H1 (cell line): ENCODE results near the gene ZNF593. TPM values are rescaled to one million over a fixed set of nuclear protein-coding genes. Genes with fewer than 3 reads are reported as not detected.

Experiments
- CTCF ChIP-seq, 3 experiments: IDR thresholded peaks; 1 replicate in 2 of 3; 2 replicates in 1 of 3; pipeline versions ENCODE4 v1.5.1 to v1.6.1; 2011; ENCODE audit warnings: low read length in 3 of 3, mild to moderate bottlenecking in 3 of 3, inconsistent platforms in 2 of 3, low read depth in 1 of 3, moderate library complexity in 1 of 3; ENCODE audit not compliant: insufficient read depth in 1 of 3; ENCODE audit errors: control extremely low read depth in 1 of 3
- POU5F1 ChIP-seq: IDR thresholded peaks from 2 replicates; pipeline ENCODE4 v1.6.1; 2011; ENCODE audit warnings: low read depth, mild to moderate bottlenecking, low read length, moderate library complexity
- RFX5 ChIP-seq: IDR thresholded peaks from 2 replicates; pipeline ENCODE4 v1.6.1; 2011; ENCODE audit warnings: low read depth, low read length, improper control_type of control experiment, borderline replicate concordance
- SIX5 ChIP-seq: IDR thresholded peaks from 2 replicates; pipeline ENCODE4 v1.6.1; 2011; ENCODE audit warnings: mild to moderate bottlenecking, low read depth, low read length
- TBP ChIP-seq: IDR thresholded peaks from 2 replicates; pipeline ENCODE4 v1.6.1; 2011; ENCODE audit warnings: low read depth, low read length, improper control_type of control experiment
- USF2 ChIP-seq: IDR thresholded peaks from 2 replicates; pipeline ENCODE4 v1.6.1; 2011; ENCODE audit warnings: low read length, improper control_type of control experiment
- polyA plus RNA-seq, 7 experiments: library from polyadenylated mRNA; depleted of rRNA in 3 of 7; stranded (reverse) in 5 of 7; unstranded in 2 of 7; fragments of >200 nt in 5 of 7; fragments of 200-250 nt in 2 of 7; gene quantifications; 1 replicate in 5 of 7; 2 replicates in 1 of 7; 4 replicates in 1 of 7; pipeline versions ENCODE4 v1.2.1 to v1.2.3, GENCODE V29; 2011 to 2013; ENCODE audit warnings: missing spikeins in 2 of 7, mixed read lengths in 2 of 7
- total RNA-seq: library from RNA; stranded (reverse); fragmentation: NEBNext Ultra II Directional; extraction: Animal tissue kit (Norgen Biotek cat#: 25700); gene quantifications from 2 replicates; pipeline ENCODE4 v1.2.1, GENCODE V29; 2021

Gene ZNF593
- total and polyA plus RNA-seq, 2 of the 8 experiments (the other 6 are each of a cell fraction or from before 2014, with no cell fraction given), result 38.2 to 68.0 TPM

- no peak for TF ChIP-seq RFX5
- no peak for TF ChIP-seq TBP
- TF ChIP-seq SIX5, result no peak
- no peak for TF ChIP-seq USF2
- no peak for TF ChIP-seq POU5F1
- TF ChIP-seq CTCF (IDR thresholded peaks at IDR 0.05; ENCODE audit: control extremely low read depth in 1 of 3, insufficient read depth in 1 of 3, low read depth in 1 of 3, low read length in 3 of 3), result no peak
These were observed 12.1 kb downstream of the ZNF593 start (continued) for GRCh38 chr1:26181586-26182382.
